Activated T-helper 2 cell treated with anti-CD3 and anti-CD28 coated beads, Interferon-gamma antibody, Interleukin-2, Interleukin-4, amounts not matched to agents 10 μg/mL and 5 μg/mL and 100 μg/mL, durations not matched to agents 14 hours and 24 hours and 36 hours (primary cell): ENCODE data around the gene CFAP210. TPM values are rescaled to one million over a fixed set of nuclear protein-coding genes. Genes with fewer than 3 reads are reported as not detected.
"Not testable (repeated sequence)": the region's sequence is repeated elsewhere in the genome, so short reads cannot be mapped to it uniquely, and the experiment has no call there.

Experiments used
- DNase-seq: peaks from one replicate; pipeline ENCODE4 v3.0.0; 2021; ENCODE audit warnings: low spot score
- H3K27ac Mint-ChIP-seq: one replicate; pipeline ENCODE4 v1.8.0; 2021; ENCODE audit warnings: mixed read lengths
- H3K27me3 Mint-ChIP-seq: one replicate; pipeline ENCODE4 v1.8.0; 2021; ENCODE audit warnings: low read depth, mixed read lengths
- H3K36me3 Mint-ChIP-seq: one replicate; pipeline ENCODE4 v1.8.0; 2021; ENCODE audit warnings: low read depth, mixed read lengths
- H3K4me1 Mint-ChIP-seq: one replicate; pipeline ENCODE4 v1.8.0; 2021; ENCODE audit warnings: low read depth, mixed read lengths
- H3K4me3 Mint-ChIP-seq: one replicate; pipeline ENCODE4 v1.8.0; 2021; ENCODE audit warnings: low read depth, mild to moderate bottlenecking, moderate library complexity, mixed read lengths
- H3K9me3 Mint-ChIP-seq: one replicate; pipeline ENCODE4 v1.8.0; 2021; ENCODE audit warnings: mixed read lengths
- intact Hi-C: fragments of 100-400 bp; cut with micrococcal nuclease; formaldehyde crosslinking; loops from one replicate; pipeline ENCODE4 v1.15.1; 2023
- total RNA-seq: library from RNA; stranded (reverse); gene quantifications from 2 replicates; pipeline ENCODE4 v1.2.3, GENCODE V29; 2022

Gene CFAP210
- total RNA-seq, 1 donor from 2014 or later = not detected

DNA sequence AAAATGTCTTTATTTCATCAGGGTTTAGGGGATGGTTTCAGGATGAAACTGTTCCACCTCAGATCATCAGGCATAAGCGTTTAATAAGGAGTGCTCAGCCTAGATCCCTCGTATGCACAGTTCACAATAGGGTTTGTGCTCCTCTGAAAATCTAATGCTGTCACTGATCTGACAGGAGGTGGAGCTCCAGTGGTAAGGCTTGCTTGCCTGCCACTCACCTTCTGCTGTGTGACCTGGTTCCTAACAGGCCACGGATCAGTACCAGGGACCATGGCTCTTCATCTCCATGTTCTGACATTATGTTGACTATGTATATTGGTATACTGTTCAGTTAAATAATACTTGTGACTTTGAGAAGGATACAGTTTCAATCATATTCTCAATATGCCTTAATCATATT is 68.4 kb downstream of the CFAP210 start:
- Mint-ChIP-seq H3K27ac (no peak overlapping the region), H3K9me3 (no peaks in the 10 kb centered on the region), H3K4me3 (no peak overlapping the region), H3K27me3 (no peaks in the 10 kb centered on the region), H3K36me3 (peaks cover 41% of the 10 kb centered on the region), H3K4me1 (peaks cover 9% of the 10 kb centered on the region)
- DNase-seq = no peak
- intact Hi-C loops = no loop called here

DNA sequence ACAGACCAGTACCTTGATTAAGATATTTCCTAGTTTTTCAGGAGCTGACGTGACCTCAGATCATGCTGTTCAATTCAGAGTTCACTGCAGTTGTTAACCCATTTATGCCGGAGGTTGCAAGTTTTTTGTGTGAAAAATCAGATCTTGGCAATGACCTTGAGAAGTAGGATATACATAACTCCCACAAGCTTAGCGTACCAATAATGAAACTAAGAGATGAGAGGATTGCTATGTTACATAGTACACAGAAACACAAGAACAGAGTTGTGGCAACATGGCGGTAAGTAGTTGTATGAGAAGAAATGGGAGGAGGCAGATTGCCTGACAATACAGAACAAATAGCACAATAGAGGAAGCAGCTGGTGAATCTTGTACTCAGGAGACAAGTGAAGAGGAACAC is 71.0 kb downstream of the CFAP210 start:
- H3K27me3 Mint-ChIP-seq = no peaks in the 10 kb centered on the region
- intact Hi-C loops = no loop called here
- no peak overlapping the region for H3K4me3 Mint-ChIP-seq
- peaks cover 58% of the 10 kb centered on the region for H3K36me3 Mint-ChIP-seq
- no peak overlapping the region for H3K27ac Mint-ChIP-seq
- peaks cover 11% of the 10 kb centered on the region for H3K4me1 Mint-ChIP-seq
- DNase-seq = no peak
- H3K9me3 Mint-ChIP-seq = peaks cover 8% of the 10 kb centered on the region

DNA sequence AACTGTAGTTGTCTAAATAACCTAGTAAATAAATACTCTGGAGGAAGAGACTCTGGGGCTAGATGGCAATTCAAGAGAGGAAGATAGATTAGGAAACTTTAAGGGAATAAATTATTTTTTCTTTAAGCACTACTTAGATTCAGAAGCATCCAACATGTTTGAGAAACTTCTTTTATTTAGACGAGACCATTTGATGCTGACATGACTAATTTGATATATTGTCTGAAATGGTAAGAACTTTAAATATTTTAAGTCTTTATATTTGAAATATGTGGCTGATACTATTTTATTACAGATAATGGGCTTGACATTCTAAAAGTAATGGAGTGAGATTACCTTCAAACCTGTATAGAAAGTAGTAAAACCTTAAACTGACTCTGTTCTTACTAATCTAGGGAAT is 73.7 kb downstream of the CFAP210 start:
- DNase-seq = no peak
- H3K36me3 Mint-ChIP-seq = peaks cover 75% of the 10 kb centered on the region
- intact Hi-C loops = no loop called here
- no peak overlapping the region for H3K4me3 Mint-ChIP-seq
- H3K9me3 Mint-ChIP-seq = peaks cover 24% of the 10 kb centered on the region
- H3K27ac Mint-ChIP-seq = no peak overlapping the region
- H3K27me3 Mint-ChIP-seq = no peaks in the 10 kb centered on the region
- H3K4me1 Mint-ChIP-seq = peaks cover 11% of the 10 kb centered on the region

DNA sequence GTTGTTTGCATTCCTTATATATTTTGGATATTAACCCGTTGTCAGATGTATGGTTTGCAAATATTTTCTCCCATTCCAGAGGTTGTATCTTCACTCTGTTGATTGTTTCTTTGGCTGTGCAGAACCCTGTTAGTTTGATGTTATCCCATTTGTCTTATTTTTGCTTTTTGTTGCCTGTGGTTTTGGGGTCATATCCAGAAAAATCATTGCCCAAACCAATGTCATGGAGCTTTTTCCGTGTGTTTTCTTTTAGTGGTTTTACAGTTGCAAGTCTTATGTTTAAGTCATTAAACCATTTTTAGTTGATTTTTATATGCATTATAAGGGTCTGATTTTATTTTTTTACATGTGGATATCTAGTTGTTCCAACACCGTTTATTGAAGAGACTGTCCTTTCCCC is 74.3 kb downstream of the CFAP210 start:
- DNase-seq = no peak
- Mint-ChIP-seq H3K9me3 (peaks cover 24% of the 10 kb centered on the region), H3K4me1 (peaks cover 9% of the 10 kb centered on the region), H3K27me3 (no peaks in the 10 kb centered on the region), H3K27ac (no peak overlapping the region), H3K4me3 (no peak overlapping the region), H3K36me3 (peaks cover 76% of the 10 kb centered on the region)
- intact Hi-C loops = no loop called here

DNA sequence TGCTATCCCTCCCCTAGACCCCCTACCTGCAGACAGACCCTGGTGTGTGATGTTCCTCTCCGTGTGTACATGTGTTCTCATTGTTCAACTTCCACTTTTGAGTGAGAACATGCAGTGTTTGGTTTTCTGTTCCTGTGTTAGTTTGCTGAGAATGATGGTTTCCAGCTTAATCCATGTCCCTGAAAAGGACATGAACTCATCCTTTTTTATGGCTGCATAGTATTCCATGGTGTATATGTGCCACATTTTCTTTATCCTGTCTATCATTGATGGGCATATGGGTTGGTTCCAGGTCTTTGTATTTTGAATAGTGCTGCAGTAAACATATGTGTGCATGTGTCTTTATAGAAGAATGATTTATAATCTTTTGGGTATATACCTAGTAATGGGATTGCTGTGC is 78.2 kb downstream of the CFAP210 start:
- intact Hi-C loops, H3K27ac Mint-ChIP-seq, DNase-seq, H3K4me1 Mint-ChIP-seq, H3K4me3 Mint-ChIP-seq, H3K27me3 Mint-ChIP-seq: not testable (repeated sequence)
- Mint-ChIP-seq H3K9me3 (peaks cover 24% of the 10 kb centered on the region), H3K36me3 (peaks cover 89% of the 10 kb centered on the region)

DNA sequence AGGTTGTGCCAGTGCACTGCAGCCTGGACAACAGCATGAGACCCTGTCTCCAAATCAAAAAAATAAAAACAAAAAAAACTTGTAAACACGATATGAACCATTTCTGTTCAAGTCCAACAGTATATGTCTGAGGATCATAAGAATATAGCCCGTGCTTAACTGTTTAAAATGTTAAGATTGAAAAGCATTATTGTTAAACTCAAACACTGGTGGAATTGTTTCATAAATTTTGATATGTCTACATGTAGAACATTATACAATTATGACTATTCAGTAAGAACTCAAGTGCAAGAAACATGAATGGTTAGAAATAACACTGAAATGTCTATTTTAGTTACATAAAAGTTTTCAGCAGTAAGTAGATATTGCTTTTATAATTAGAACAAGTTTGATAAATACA is 80.3 kb downstream of the CFAP210 start:
- H3K9me3 Mint-ChIP-seq = peaks cover 23% of the 10 kb centered on the region
- intact Hi-C loops = no loop called here

DNA sequence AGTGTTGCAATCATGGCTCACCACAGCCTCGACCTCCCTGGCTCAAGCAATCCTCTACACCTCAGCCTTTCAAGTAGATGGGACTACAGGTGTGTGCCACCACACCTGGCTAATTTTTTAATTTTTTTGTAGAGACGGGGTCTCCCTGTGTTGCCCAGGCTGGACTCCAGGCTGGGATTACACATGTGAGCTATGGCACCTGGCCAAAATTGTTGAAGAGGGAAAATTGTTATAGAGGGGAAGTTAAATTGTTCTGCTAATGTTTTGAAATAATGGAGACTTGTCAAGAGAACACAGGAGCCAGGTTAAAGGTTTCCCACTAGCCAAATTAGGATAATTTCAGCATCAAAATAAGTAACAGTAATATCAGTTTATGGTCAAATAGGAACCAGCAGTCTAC is 84.9 kb downstream of the CFAP210 start:
- Mint-ChIP-seq H3K4me3 (no peak overlapping the region), H3K9me3 (no peaks in the 10 kb centered on the region), H3K27me3 (no peaks in the 10 kb centered on the region), H3K36me3 (peaks cover 67% of the 10 kb centered on the region), H3K27ac (no peak overlapping the region), H3K4me1 (peaks cover 2% of the 10 kb centered on the region)
- intact Hi-C loops = no loop called here
- DNase-seq = no peak

More for the DNA sequence above, 80.3 kb downstream of the CFAP210 start:
- DNase-seq = no peak
- no peak overlapping the region for H3K4me3 Mint-ChIP-seq
- H3K4me1 Mint-ChIP-seq = peaks cover 3% of the 10 kb centered on the region
- H3K36me3 Mint-ChIP-seq = peaks cover 94% of the 10 kb centered on the region
- no peaks in the 10 kb centered on the region for H3K27me3 Mint-ChIP-seq
- no peak overlapping the region for H3K27ac Mint-ChIP-seq

DNA sequence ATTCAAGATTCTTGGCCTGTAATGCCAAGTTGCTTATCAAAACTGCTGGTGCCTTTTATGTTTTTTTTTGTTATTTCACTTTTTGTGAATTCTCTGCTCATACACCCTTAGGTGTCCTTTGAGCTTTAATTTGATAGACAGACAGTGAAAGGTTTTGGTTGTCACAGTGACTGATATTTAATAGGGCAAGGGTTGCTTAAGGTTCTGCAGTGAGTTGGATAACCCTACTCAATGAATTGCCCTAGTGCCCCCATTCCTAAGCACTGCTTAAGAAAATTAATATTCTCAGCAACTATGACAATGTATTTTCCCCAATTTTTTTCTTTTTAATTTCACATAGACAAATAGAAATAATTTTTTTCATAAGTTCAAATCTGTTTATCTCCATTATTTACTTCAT is 94.6 kb downstream of the CFAP210 start:
- H3K4me1 Mint-ChIP-seq = peaks cover 6% of the 10 kb centered on the region
- H3K27ac Mint-ChIP-seq = no peak overlapping the region
- DNase-seq = no peak
- no peak overlapping the region for H3K4me3 Mint-ChIP-seq
- intact Hi-C loops = no loop called here
- peaks cover 28% of the 10 kb centered on the region for H3K36me3 Mint-ChIP-seq
- no peaks in the 10 kb centered on the region for H3K27me3 Mint-ChIP-seq
- H3K9me3 Mint-ChIP-seq = no peaks in the 10 kb centered on the region

DNA sequence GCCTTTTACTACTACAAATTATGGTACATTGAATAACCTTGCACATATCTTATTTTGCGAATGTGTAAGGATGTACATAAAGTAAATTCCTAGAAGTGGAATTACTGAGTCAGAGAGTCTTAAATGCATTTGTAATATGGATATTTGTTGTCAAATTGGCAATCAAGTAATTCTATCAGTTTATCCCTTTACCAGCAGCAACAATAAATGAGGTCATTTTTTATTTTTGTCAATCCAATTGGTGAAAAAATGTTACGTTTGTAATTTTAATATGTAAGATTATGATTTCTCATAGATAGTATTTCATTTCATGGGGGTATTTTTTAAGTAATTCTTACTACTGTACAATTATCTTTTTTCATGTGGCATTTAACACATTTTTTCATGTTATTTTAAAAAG is 95.2 kb downstream of the CFAP210 start:
- Mint-ChIP-seq H3K27ac (no peak overlapping the region), H3K4me1 (peaks cover 6% of the 10 kb centered on the region), H3K4me3 (no peak overlapping the region), H3K9me3 (no peaks in the 10 kb centered on the region), H3K27me3 (no peaks in the 10 kb centered on the region), H3K36me3 (peaks cover 23% of the 10 kb centered on the region)
- no peak for DNase-seq
- intact Hi-C loops = no loop called here

DNA sequence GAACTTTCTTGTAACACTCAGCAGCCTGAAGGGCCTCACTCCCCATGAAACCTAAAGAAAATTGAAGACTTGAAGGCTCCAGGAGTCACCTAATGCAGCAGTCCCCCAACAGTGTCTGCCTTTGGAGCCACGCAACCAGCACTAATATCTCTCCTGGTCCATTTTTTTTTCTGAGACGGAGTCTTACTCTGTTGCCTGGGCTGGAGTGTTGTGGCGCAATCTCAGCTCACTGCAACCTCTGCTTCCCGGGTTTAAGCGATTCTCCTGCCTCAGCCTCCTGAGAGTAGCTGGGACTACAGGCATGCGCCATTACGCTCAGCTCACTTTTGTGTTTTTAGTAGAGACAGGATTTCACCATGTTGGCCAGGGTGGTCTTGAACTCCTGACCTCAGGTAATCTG is 97.7 kb downstream of the CFAP210 start:
- H3K27ac Mint-ChIP-seq, DNase-seq, intact Hi-C loops, H3K4me1 Mint-ChIP-seq, H3K27me3 Mint-ChIP-seq, H3K4me3 Mint-ChIP-seq, H3K9me3 Mint-ChIP-seq: not testable (repeated sequence)
- peaks cover 21% of the 10 kb centered on the region for H3K36me3 Mint-ChIP-seq

Other genes with a start within 250 kb of the CFAP210 start
- 3.2 and 3.3 TPM in 2 replicates for gene BBS5, start 214.9 kb downstream of the CFAP210 start, total RNA-seq
- gene KLHL41, start 184.7 kb downstream of the CFAP210 start, total RNA-seq = 0.14 TPM in 1 of 2 replicates, not detected in the other
- gene FASTKD1, start 120.5 kb downstream of the CFAP210 start, total RNA-seq = 61.5 and 61.9 TPM in 2 replicates
- 57.5 and 57.6 TPM in 2 replicates for gene PPIG, start 110.1 kb downstream of the CFAP210 start, total RNA-seq
- 3.7 and 4.2 TPM in 2 replicates for gene PHOSPHO2, start 64 bp upstream of the CFAP210 start, total RNA-seq
- gene KLHL23, start 39.4 kb upstream of the CFAP210 start, total RNA-seq = 7.6 and 8.3 TPM in 2 replicates
- gene SSB, start 104.5 kb upstream of the CFAP210 start, total RNA-seq = 99.7 and 111 TPM in 2 replicates
- 88.2 and 95.2 TPM in 2 replicates for gene METTL5, start 130.5 kb upstream of the CFAP210 start, total RNA-seq
- 29.3 and 30.7 TPM in 2 replicates for gene UBR3, start 133.0 kb upstream of the CFAP210 start, total RNA-seq